H9 (cell line): Measurements from ENCODE around the gene ZNF385D. TPM values are rescaled to one million over a fixed set of nuclear protein-coding genes. Genes with fewer than 3 reads are reported as not detected.

Source experiments
- DNase-seq: peaks from one replicate; pipeline ENCODE4 v3.0.0-alpha.2; 2017
- H2AFZ ChIP-seq: one replicate; pipeline ENCODE4 v1.6.1; 2013; ENCODE audit warnings: mild to moderate bottlenecking, low read length, control low read depth, moderate library complexity
- H2AK5ac ChIP-seq: 2 replicates; pipeline ENCODE4 v1.6.1; 2013; ENCODE audit warnings: low read length, control low read depth, mixed read lengths; ENCODE audit not compliant: insufficient read length
- H2BK120ac ChIP-seq: one replicate; pipeline ENCODE4 v1.6.1; 2013; ENCODE audit warnings: low read depth, mild to moderate bottlenecking, low read length, control low read depth, inconsistent platforms; ENCODE audit not compliant: poor library complexity, severe bottlenecking
- H2BK12ac ChIP-seq: 2 replicates; pipeline ENCODE4 v1.6.1; 2013; ENCODE audit warnings: low read length, control low read depth, mixed read lengths, low read depth; ENCODE audit not compliant: insufficient read length
- H2BK15ac ChIP-seq: 2 replicates; pipeline ENCODE4 v1.6.1; 2013; ENCODE audit warnings: low read depth, low read length, control low read depth
- H2BK20ac ChIP-seq: one replicate; pipeline ENCODE4 v1.6.1; 2013; ENCODE audit warnings: low read depth, mild to moderate bottlenecking, low read length, control low read depth, inconsistent platforms; ENCODE audit not compliant: poor library complexity, severe bottlenecking
- H2BK5ac ChIP-seq: 2 replicates; pipeline ENCODE4 v1.6.1; 2013; ENCODE audit warnings: low read length, control low read depth, mixed read lengths; ENCODE audit not compliant: insufficient read length
- H3K14ac ChIP-seq: 2 replicates; pipeline ENCODE4 v1.6.1; 2013; ENCODE audit warnings: low read length, control low read depth; ENCODE audit not compliant: insufficient read depth
- H3K18ac ChIP-seq: 2 replicates; pipeline ENCODE4 v1.6.1; 2013; ENCODE audit warnings: low read depth, mild to moderate bottlenecking, mixed read lengths, low read length, control low read depth; ENCODE audit not compliant: insufficient read length
- H3K23ac ChIP-seq: 2 replicates; pipeline ENCODE4 v1.6.1; 2013; ENCODE audit warnings: low read length, control low read depth, mixed read lengths, low read depth; ENCODE audit not compliant: insufficient read length
- H3K23me2 ChIP-seq: 2 replicates; pipeline ENCODE4 v1.6.1; 2013; ENCODE audit warnings: low read depth, mild to moderate bottlenecking, mixed read lengths, low read length, control low read depth; ENCODE audit not compliant: insufficient read length, poor library complexity, severe bottlenecking
- H3K27ac ChIP-seq: 2 replicates; pipeline ENCODE4 v1.5.1; 2013; ENCODE audit warnings: low read length, control low read depth, mixed read lengths, low read depth; ENCODE audit not compliant: insufficient read length
- H3K27me3 ChIP-seq: 2 replicates; pipeline ENCODE4 v1.6.1; 2013; ENCODE audit warnings: low read length, control low read depth, inconsistent platforms; ENCODE audit not compliant: insufficient read depth
- H3K4ac ChIP-seq: 2 replicates; pipeline ENCODE4 v1.6.1; 2013; ENCODE audit warnings: low read depth, mild to moderate bottlenecking, control low read depth, inconsistent platforms, low read length, moderate library complexity
- H3K4me1 ChIP-seq: 2 replicates; pipeline ENCODE4 v1.6.1; 2013; ENCODE audit warnings: low read length, control low read depth, inconsistent platforms; ENCODE audit not compliant: insufficient read depth
- H3K4me2 ChIP-seq: 2 replicates; pipeline ENCODE4 v1.6.1; 2013; ENCODE audit warnings: low read length, control low read depth, mixed read lengths; ENCODE audit not compliant: insufficient read length, insufficient read depth
- H3K56ac ChIP-seq: 2 replicates; pipeline ENCODE4 v1.6.1; 2013; ENCODE audit warnings: low read depth, mild to moderate bottlenecking, mixed read lengths, low read length, control low read depth; ENCODE audit not compliant: insufficient read length
- H3K79me1 ChIP-seq: 2 replicates; pipeline ENCODE4 v1.6.1; 2013; ENCODE audit warnings: low read depth, mild to moderate bottlenecking, moderate library complexity, low read length, control low read depth, inconsistent platforms; ENCODE audit not compliant: insufficient read depth, poor library complexity, severe bottlenecking
- H3K79me2 ChIP-seq: 2 replicates; pipeline ENCODE4 v1.6.1; 2013; ENCODE audit warnings: low read length, control low read depth, inconsistent platforms; ENCODE audit not compliant: insufficient read depth
- H3K9ac ChIP-seq: 2 replicates; pipeline ENCODE4 v1.6.1; 2013; ENCODE audit warnings: low read length, control low read depth, mixed read lengths; ENCODE audit not compliant: insufficient read length; ENCODE audit errors: extremely low read depth
- H3K9me3 ChIP-seq: one replicate; pipeline ENCODE4 v1.6.1; 2013; ENCODE audit warnings: low read depth, low read length, inconsistent platforms; ENCODE audit not compliant: control insufficient read depth
- H3T11ph ChIP-seq: one replicate; pipeline ENCODE4 v1.6.1; 2013; ENCODE audit warnings: mild to moderate bottlenecking, low read length, control low read depth, inconsistent platforms
- H4K20me1 ChIP-seq: one replicate; pipeline ENCODE4 v1.6.1; 2013; ENCODE audit not compliant: control insufficient read depth, insufficient read length, insufficient read depth
- H4K5ac ChIP-seq: 2 replicates; pipeline ENCODE4 v1.6.1; 2013; ENCODE audit warnings: low read depth, mild to moderate bottlenecking, mixed read lengths, low read length, control low read depth; ENCODE audit not compliant: insufficient read length
- H4K8ac ChIP-seq: replicated peaks from 2 replicates; pipeline ENCODE4 v1.6.1; 2013; ENCODE audit warnings: low read length, control low read depth, mixed read lengths, low read depth; ENCODE audit not compliant: insufficient read length
- H4K91ac ChIP-seq: 2 replicates; pipeline ENCODE4 v1.6.1; 2013; ENCODE audit warnings: low read depth, mild to moderate bottlenecking, moderate library complexity, mixed read lengths, low read length, control low read depth; ENCODE audit not compliant: insufficient read length
- H3K27ac Mint-ChIP-seq, 3 experiments: 2 replicates in 2 of 3; 3 replicates in 1 of 3; pipeline ENCODE4 v1.8.0; 2020 to 2021; ENCODE audit warnings: mixed read lengths in 3 of 3, mild to moderate bottlenecking in 1 of 3, moderate library complexity in 1 of 3
- H3K27me3 Mint-ChIP-seq: 2 replicates; pipeline ENCODE4 v1.8.0; 2021; ENCODE audit warnings: low read depth, mild to moderate bottlenecking, moderate library complexity, mixed read lengths
- H3K36me3 Mint-ChIP-seq, 3 experiments: 2 replicates in 2 of 3; 3 replicates in 1 of 3; pipeline ENCODE4 v1.8.0; 2020 to 2021; ENCODE audit warnings: low read depth in 3 of 3, mixed read lengths in 3 of 3; ENCODE audit not compliant: insufficient read depth in 1 of 3
- H3K4me1 Mint-ChIP-seq, 2 experiments: 2 replicates each; pipeline ENCODE4 v1.8.0; 2020; ENCODE audit warnings: mixed read lengths in 2 of 2
- H3K4me3 Mint-ChIP-seq, 2 experiments: 2 replicates in 1 of 2; 3 replicates in 1 of 2; pipeline ENCODE4 v1.8.0; 2020 to 2021; ENCODE audit warnings: mild to moderate bottlenecking in 2 of 2, mixed read lengths in 2 of 2, moderate library complexity in 1 of 2
- H3K9me3 Mint-ChIP-seq, 2 experiments: 2 replicates in 1 of 2; 3 replicates in 1 of 2; pipeline ENCODE4 v1.8.0; 2020; ENCODE audit warnings: mild to moderate bottlenecking in 2 of 2, mixed read lengths in 2 of 2, moderate library complexity in 1 of 2
- CTCF ChIP-seq: fragments of 200-600 bp; sonication (generic); conservative IDR thresholded peaks from 3 replicates; pipeline ENCODE4 v1.8.0; 2021; ENCODE audit warnings: antibody characterized with exemption, mild to moderate bottlenecking
- WGBS: extraction: QIAGEN DNeasy Blood & Tissue Kit; methylation state at CpG from one replicate; pipeline ENCODE4 v1.1.7; 2013; ENCODE audit warnings: missing lambda C conversion rate, low lambda C conversion rate, mixed read lengths; ENCODE audit not compliant: insufficient read length; ENCODE audit errors: extremely low coverage; 5-methylcytosine and 5-hydroxymethylcytosine counted together
- total RNA-seq: library from RNA; stranded (reverse); gene quantifications from 2 replicates; pipeline ENCODE4 v1.2.1, GENCODE V29; 2021

Gene ZNF385D
- total RNA-seq, 1 experiment from 2014 or later, result 1.5 TPM

DNA sequence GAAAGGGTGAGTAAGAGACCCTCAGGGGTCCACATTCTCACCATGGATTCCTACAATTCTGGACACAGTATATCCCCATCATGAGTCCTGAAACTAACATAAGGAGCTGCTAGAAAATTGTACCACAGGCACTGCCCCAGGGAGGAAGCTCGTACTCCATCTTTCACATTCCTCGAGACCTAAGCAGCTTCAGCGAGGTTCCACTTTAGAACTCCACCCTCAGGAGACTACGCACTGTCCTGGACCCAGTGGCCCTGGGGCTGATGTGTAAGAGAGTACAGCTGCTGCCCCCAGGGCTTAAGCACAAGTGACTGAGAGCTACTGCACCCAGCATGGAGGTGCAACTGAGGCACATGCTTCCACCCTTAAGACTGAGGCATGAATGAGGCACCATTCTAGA lies 352.5 kb downstream of the ZNF385D start:
- WGBS, result no CpG with 5 or more reads among the region's 4 CpGs
- H3K4me1 Mint-ChIP-seq, result no peaks in the 10 kb centered on the region
- no peak overlapping the region for H3T11ph ChIP-seq
- no peaks in the 10 kb centered on the region for H3K23me2 ChIP-seq
- H3K4me3 Mint-ChIP-seq, result no peak overlapping the region
- H3K4me1 ChIP-seq, result no peaks in the 10 kb centered on the region
- H2BK120ac ChIP-seq, result no peak overlapping the region
- H3K23ac ChIP-seq, result no peak overlapping the region
- DNase-seq, result no peak
- TF ChIP-seq CTCF, result no peak
- H3K14ac ChIP-seq, result no peak overlapping the region; the same call in 1 of the 2 replicates
- no peak overlapping the region for H4K5ac ChIP-seq
- no peak overlapping the region for H2BK15ac ChIP-seq
- H3K9me3 ChIP-seq, result no peaks in the 10 kb centered on the region
- H2AK5ac ChIP-seq, result no peak overlapping the region
- no peaks in the 10 kb centered on the region for H3K79me1 ChIP-seq
- no peaks in the 10 kb centered on the region for H4K20me1 ChIP-seq
- no peaks in the 10 kb centered on the region for H3K79me2 ChIP-seq
- no peak overlapping the region for H4K91ac ChIP-seq
- H3K27me3 ChIP-seq, result no peaks in the 10 kb centered on the region
- no peak overlapping the region for H3K27ac Mint-ChIP-seq
- H2BK12ac ChIP-seq, result no peak overlapping the region
- no peak overlapping the region for H2AFZ ChIP-seq
- no peak overlapping the region for H2BK5ac ChIP-seq
- H3K27me3 Mint-ChIP-seq, result no peaks in the 10 kb centered on the region
- H3K9me3 Mint-ChIP-seq, result no peaks in the 10 kb centered on the region
- H3K18ac ChIP-seq, result no peak overlapping the region
- no peak overlapping the region for H3K9ac ChIP-seq
- H4K8ac ChIP-seq, result no peak overlapping the region
- H3K36me3 Mint-ChIP-seq, result no peaks in the 10 kb centered on the region; a peak in 1 of 7 replicates
- no peak overlapping the region for H3K56ac ChIP-seq
- no peak overlapping the region for H3K4me2 ChIP-seq
- no peak overlapping the region for H3K27ac ChIP-seq
- no peak overlapping the region for H3K4ac ChIP-seq
- no peak overlapping the region for H2BK20ac ChIP-seq
